Epithelial cell of esophagus (primary cell): ENCODE measurements around the gene MED19.
"Not testable (repeated sequence)": the region's sequence is repeated elsewhere in the genome, so short reads cannot be mapped to it uniquely, and the experiment has no call there.

ENCODE experiments used
- DNase-seq: peaks from one replicate; pipeline ENCODE4 v3.0.0; 2010; ENCODE audit warnings: low read depth
- H3K4me3 ChIP-seq: 2 replicates; pipeline ENCODE4 v1.5.1; 2011; ENCODE audit warnings: mild to moderate bottlenecking, low read length, control low read depth
- CTCF ChIP-seq: IDR thresholded peaks from 2 replicates; pipeline ENCODE4 v1.5.1; 2011; ENCODE audit warnings: low read depth, mild to moderate bottlenecking, low read length, control low read depth, inconsistent platforms; ENCODE audit not compliant: insufficient read depth; ENCODE audit errors: missing control alignments

Gene MED19

GRCh38 chr11:57728829-57729228, 16.8 kb upstream of the MED19 start:
- no peak for TF ChIP-seq CTCF
- H3K4me3 ChIP-seq: no peak overlapping the region
- DNase-seq: no peak

GRCh38 chr11:57727185-57727584, 15.2 kb upstream of the MED19 start:
- no peak overlapping the region for H3K4me3 ChIP-seq
- DNase-seq: peak; percentile 53
- TF ChIP-seq CTCF: no peak

- not testable (repeated sequence) for H3K4me3 ChIP-seq, DNase-seq
Measured at GRCh38 chr11:57716726-57717125, 4.7 kb upstream of the MED19 start.

GRCh38 chr11:57713835-57714234, 1.8 kb upstream of the MED19 start:
- H3K4me3 ChIP-seq: peak overlapping the region; percentile 100
- DNase-seq: no peak
- TF ChIP-seq CTCF: no peak

GRCh38 chr11:57712256-57713150, 488 bp upstream of the MED19 start, which contains the start of gene TMX2:
Gene TMX2, plus strand, starts transcription at chr11:57712593. Its CDS starts 26 bp downstream, at chr11:57712619.
- no peak for TF ChIP-seq CTCF
- peak; percentile 100 for DNase-seq
- peak within 1 kb of the TSS; percentile 100 for H3K4me3 ChIP-seq

GRCh38 chr11:57709802-57710367, 2.1 kb downstream of the MED19 start:
- no peak for DNase-seq
- H3K4me3 ChIP-seq: no peak overlapping the region
- TF ChIP-seq CTCF: no peak

- DNase-seq, H3K4me3 ChIP-seq: not testable (repeated sequence)
Measured at GRCh38 chr11:57705432-57705831, 6.6 kb downstream of the MED19 start.

- TF ChIP-seq CTCF: no peak
- DNase-seq: no peak
- H3K4me3 ChIP-seq: no peak overlapping the region
Measured at GRCh38 chr11:57704932-57705331, 7.1 kb downstream of the MED19 start.
